ENCODE measurements around the gene CHMP6. TPM values are rescaled to one million over a fixed set of nuclear protein-coding genes. Genes with fewer than 3 reads are reported as not detected.

Gene CHMP6
- total RNA-seq, 1 donor from 2014 or later: 15.9 TPM

DNA sequence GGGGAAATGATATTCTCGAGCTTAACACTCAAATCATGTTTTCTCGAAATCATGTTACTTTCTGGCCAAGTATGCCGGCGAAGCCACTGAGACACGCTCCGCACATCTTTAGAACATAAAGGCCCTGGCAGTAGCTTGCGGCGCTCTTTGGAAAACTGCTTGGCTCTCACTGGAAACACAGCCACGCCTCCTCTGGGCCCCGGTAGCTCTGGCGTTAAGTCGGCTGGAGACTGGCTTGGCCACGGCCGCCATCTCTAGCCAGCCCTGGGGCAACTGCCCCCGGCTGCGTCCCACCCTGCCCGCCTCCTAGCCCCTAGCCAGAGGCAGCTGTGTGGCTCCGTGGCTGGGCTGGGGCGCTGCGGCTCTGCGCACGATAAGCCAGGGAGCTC, 34.1 kb downstream of the CHMP6 start:
- DNase-seq: no peak
- H3K4me3 ChIP-seq: no peak overlapping the region
- TF ChIP-seq, protein P1, sequence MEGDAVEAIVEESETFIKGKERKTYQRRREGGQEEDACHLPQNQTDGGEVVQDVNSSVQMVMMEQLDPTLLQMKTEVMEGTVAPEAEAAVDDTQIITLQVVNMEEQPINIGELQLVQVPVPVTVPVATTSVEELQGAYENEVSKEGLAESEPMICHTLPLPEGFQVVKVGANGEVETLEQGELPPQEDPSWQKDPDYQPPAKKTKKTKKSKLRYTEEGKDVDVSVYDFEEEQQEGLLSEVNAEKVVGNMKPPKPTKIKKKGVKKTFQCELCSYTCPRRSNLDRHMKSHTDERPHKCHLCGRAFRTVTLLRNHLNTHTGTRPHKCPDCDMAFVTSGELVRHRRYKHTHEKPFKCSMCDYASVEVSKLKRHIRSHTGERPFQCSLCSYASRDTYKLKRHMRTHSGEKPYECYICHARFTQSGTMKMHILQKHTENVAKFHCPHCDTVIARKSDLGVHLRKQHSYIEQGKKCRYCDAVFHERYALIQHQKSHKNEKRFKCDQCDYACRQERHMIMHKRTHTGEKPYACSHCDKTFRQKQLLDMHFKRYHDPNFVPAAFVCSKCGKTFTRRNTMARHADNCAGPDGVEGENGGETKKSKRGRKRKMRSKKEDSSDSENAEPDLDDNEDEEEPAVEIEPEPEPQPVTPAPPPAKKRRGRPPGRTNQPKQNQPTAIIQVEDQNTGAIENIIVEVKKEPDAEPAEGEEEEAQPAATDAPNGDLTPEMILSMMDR (IDR thresholded peaks at IDR 0.05; ENCODE audit: borderline replicate concordance): no peak
- no peaks in the 10 kb centered on the region for H3K9me3 ChIP-seq (replicated peaks)
- H3K27ac ChIP-seq (replicated peaks): peak overlapping the region; percentile 16
- H3K27me3 ChIP-seq (ENCODE audit: low read depth): peaks cover 40% of the 10 kb centered on the region
- peaks cover 36% of the 10 kb centered on the region for H3K4me1 ChIP-seq
- H3K36me3 ChIP-seq: no peaks in the 10 kb centered on the region
- intact Hi-C loops (cut with micrococcal nuclease): loop anchor here (5.0 kb wide), 1 partner anchor 67 kb away; no protein-coding TSS in a partner anchor

DNA sequence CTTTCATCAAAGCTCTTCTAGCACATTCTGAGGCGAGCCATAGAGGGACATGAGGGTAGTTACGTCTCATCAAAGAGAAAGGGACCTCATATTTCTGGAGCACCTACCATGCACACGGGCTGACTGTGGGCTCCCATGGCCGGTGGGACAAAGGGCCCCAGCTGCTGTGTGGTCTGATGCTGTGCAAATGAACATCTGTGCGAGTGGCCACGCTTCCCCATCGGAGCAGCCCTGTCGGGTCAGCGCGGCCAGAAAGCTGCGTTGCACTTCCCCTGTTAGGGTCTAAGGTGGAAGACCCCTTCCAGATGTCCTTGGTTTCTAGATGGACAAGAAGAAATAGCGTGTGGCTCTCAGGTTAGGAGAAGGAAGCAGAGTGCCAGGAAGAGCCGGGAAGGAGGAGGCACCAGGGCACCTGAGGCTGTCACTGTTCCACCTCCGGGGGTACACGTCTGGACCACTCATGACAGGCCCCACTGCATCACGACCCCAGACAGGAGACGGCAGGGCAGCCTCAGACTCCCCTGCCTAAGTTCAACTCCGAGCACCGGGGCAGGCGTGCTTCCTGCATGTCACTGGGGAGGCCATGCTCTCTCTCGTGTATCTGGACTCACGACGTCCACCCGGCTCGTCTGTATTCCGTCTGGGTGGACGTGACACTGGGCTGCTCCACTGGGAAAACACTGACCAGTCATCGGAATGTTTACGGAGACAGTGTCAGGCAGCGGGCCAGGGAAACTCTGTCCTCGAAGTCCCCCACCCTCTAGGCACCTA, 34.8 kb downstream of the CHMP6 start:
- TF ChIP-seq, protein P1 (IDR thresholded peaks at IDR 0.05; ENCODE audit: borderline replicate concordance): no peak
- no peak for DNase-seq
- Histone ChIP-seq H3K9me3 (replicated peaks) (no peaks in the 10 kb centered on the region), H3K4me1 (peaks cover 36% of the 10 kb centered on the region), H3K27me3 (ENCODE audit: low read depth) (peaks cover 40% of the 10 kb centered on the region), H3K4me3 (no peak overlapping the region), H3K36me3 (no peaks in the 10 kb centered on the region), H3K27ac (replicated peaks) (peak overlapping the region; percentile 16)
- intact Hi-C loops (cut with micrococcal nuclease): loop anchor here (5.0 kb wide), 1 partner anchor 66 kb away; no protein-coding TSS in a partner anchor

- H3K9me3 ChIP-seq (replicated peaks): no peaks in the 10 kb centered on the region
- DNase-seq: no peak
- intact Hi-C loops (cut with micrococcal nuclease): loop anchor here (5.0 kb wide), 1 partner anchor 65 kb away; no protein-coding TSS in a partner anchor
- no peaks in the 10 kb centered on the region for H3K36me3 ChIP-seq
- TF ChIP-seq, protein P1 (IDR thresholded peaks at IDR 0.05; ENCODE audit: borderline replicate concordance): no peak
- H3K4me1 ChIP-seq: peaks cover 36% of the 10 kb centered on the region
- H3K4me3 ChIP-seq: no peak overlapping the region
- H3K27ac ChIP-seq (replicated peaks): no peak overlapping the region
- peaks cover 40% of the 10 kb centered on the region for H3K27me3 ChIP-seq (ENCODE audit: low read depth)
Measured at GRCh38 chr17:81027038-81027437, 35.4 kb downstream of the CHMP6 start.

DNA sequence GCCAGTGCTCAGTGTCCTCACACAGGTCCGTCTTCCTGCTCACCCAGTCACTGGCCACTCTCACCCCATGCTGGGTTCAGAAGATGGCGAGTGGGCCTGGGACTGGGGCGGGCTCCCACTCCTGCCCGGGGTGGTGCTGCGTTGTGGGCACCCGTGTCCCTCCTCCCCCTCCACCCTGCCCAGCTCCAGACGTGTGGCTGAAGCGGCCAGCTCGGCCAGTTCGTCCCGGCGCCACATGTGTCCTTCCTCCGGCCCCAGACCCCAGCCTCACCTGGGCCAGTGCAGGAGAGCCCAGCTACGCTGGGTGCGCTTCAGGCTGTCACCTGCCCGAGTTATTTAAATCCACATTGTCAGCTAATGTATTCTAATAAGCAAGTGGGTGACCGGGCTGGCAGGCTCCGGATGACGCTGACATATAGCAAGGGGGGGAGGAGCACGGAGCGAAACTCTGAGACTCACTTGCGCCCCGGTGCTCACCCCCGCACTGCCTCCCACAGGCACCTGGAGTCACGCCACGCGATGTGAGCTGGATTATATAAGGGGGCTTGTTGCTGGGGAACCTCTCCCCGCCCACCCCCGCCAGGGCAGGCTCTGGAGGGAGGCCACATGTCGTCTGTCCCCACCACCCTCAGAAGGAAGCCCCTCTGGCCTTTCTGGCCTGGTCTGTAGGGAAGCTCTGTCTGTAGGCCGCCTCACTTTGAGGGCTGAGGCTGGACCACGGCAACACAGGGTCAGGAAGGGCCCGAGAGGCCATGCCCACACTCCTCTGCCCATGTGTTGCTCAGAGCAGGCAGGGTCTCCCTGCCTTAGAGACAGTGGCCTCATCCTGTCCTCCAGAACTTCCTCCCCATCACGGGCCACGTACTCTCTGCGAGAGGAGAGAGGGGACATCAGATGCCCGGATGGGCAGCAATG, 36.2 kb downstream of the CHMP6 start:
- H3K9me3 ChIP-seq (replicated peaks): no peaks in the 10 kb centered on the region
- no peak overlapping the region for H3K27ac ChIP-seq (replicated peaks)
- TF ChIP-seq, protein P1 (IDR thresholded peaks at IDR 0.05; ENCODE audit: borderline replicate concordance): no peak
- no peaks in the 10 kb centered on the region for H3K36me3 ChIP-seq
- intact Hi-C loops (cut with micrococcal nuclease): loop anchor here (5.0 kb wide), 1 partner anchor 64 kb away; no protein-coding TSS in a partner anchor
- no peak overlapping the region for H3K4me3 ChIP-seq
- H3K4me1 ChIP-seq: peaks cover 40% of the 10 kb centered on the region
- no peak for DNase-seq
- H3K27me3 ChIP-seq (ENCODE audit: low read depth): peaks cover 40% of the 10 kb centered on the region

DNA sequence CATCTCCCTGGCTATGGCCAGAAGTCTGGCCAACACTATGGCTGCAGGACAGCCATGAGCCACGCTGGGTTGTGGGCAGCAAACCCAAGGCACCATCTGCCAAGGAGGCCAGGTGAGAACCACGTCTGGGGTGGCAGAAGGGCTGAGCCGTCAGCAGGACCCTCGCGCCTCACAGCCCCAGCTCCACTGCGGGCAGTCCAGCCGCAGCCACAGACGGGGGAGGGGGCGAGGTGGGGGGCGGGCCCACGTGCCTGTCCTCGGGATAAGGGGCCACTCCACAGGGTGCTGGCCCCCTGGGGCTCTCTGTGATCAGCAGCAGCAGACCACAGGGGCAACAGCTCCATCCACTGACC, 36.8 kb downstream of the CHMP6 start:
- intact Hi-C loops (cut with micrococcal nuclease): loop anchor here (5.0 kb wide), 1 partner anchor 64 kb away; no protein-coding TSS in a partner anchor
- Histone ChIP-seq H3K36me3 (no peaks in the 10 kb centered on the region), H3K9me3 (replicated peaks) (no peaks in the 10 kb centered on the region), H3K4me3 (no peak overlapping the region), H3K27me3 (ENCODE audit: low read depth) (peaks cover 40% of the 10 kb centered on the region), H3K27ac (replicated peaks) (no peak overlapping the region), H3K4me1 (peaks cover 44% of the 10 kb centered on the region)
- TF ChIP-seq, protein P1 (IDR thresholded peaks at IDR 0.05; ENCODE audit: borderline replicate concordance): no peak
- DNase-seq: no peak
